Lung (tissue), 12 donors: ENCODE measurements around the gene DNAH14. TPM values are rescaled to one million over a fixed set of nuclear protein-coding genes. Genes with fewer than 3 reads are reported as not detected.
"Not testable (repeated sequence)": the region's sequence is repeated elsewhere in the genome, so short reads cannot be mapped to it uniquely, and the experiment has no call there.

Experiments
- ATAC-seq: fragments of 200-7000 bp; cut with Tn5 transposase; one replicate; pipeline ENCODE4 v1.9.1; 2020; ENCODE audit warnings: moderate number of reproducible peaks; ENCODE audit not compliant: insufficient read depth, low FRiP score
- DNase-seq, 3 donors: peaks; one replicate each; pipeline ENCODE4 v3.0.0-alpha.2; 2013 to 2017
- H3K27ac ChIP-seq, 2 donors: one replicate each; pipeline ENCODE4 v1.5.1; 2013; ENCODE audit warnings: mild to moderate bottlenecking in 2 of 2, moderate library complexity in 2 of 2, control low read depth in 1 of 2, inconsistent platforms in 1 of 2, low read depth in 1 of 2, low read length in 1 of 2
- H3K27me3 ChIP-seq, 3 donors: one replicate each; pipeline ENCODE4 v1.5.1; 2013; ENCODE audit warnings: low read length in 2 of 3; ENCODE audit not compliant: control insufficient read depth in 3 of 3, insufficient read depth in 3 of 3
- H3K36me3 ChIP-seq, 4 donors: one replicate each; pipeline ENCODE4 v1.5.1; 2013; ENCODE audit warnings: low read length in 4 of 4, mild to moderate bottlenecking in 1 of 4, moderate library complexity in 1 of 4; ENCODE audit not compliant: control insufficient read depth in 4 of 4, insufficient read depth in 4 of 4
- H3K4me1 ChIP-seq, 5 donors: one replicate each; pipeline ENCODE4 v1.5.1; 2013; ENCODE audit warnings: low read length in 5 of 5, mild to moderate bottlenecking in 2 of 5, moderate library complexity in 1 of 5; ENCODE audit not compliant: control insufficient read depth in 5 of 5, insufficient read depth in 5 of 5
- H3K4me3 ChIP-seq: one replicate; pipeline ENCODE4 v1.5.1; 2013; ENCODE audit warnings: mild to moderate bottlenecking, control low read depth, moderate library complexity
- H3K9ac ChIP-seq, 2 donors: one replicate each; pipeline ENCODE4 v1.5.1; 2013; ENCODE audit warnings: low read length in 2 of 2, control low read depth in 1 of 2; ENCODE audit not compliant: insufficient read depth in 1 of 2
- H3K9me3 ChIP-seq, 4 donors: one replicate each; pipeline ENCODE4 v1.5.1; 2013; ENCODE audit warnings: low read length in 3 of 4, mild to moderate bottlenecking in 1 of 4, moderate library complexity in 1 of 4; ENCODE audit not compliant: control insufficient read depth in 4 of 4, insufficient read depth in 3 of 4
- WGBS, 2 donors: extraction: QIAGEN DNeasy Blood & Tissue Kit; methylation state at CpG; one replicate each; pipeline ENCODE4 v1.1.7; 2013; 5-methylcytosine and 5-hydroxymethylcytosine counted together
- polyA plus RNA-seq, 2 donors: library from polyadenylated mRNA; stranded (reverse); fragments of 200-250 nt; gene quantifications; one replicate each; pipeline ENCODE4 v1.2.1, GENCODE V29; 2013
- total RNA-seq, 2 donors: library from RNA; depleted of rRNA in 1 of 2; stranded (reverse); fragments of >200 nt in 1 of 2; gene quantifications; one replicate each; pipeline ENCODE4 v1.2.1, GENCODE V29; 2014 to 2021
- TF ChIP-seq, protein P1 (sequence below): IDR thresholded peaks from 2 replicates; pipeline ENCODE4 v1.5.1; 2012; ENCODE audit warnings: mild to moderate bottlenecking; ENCODE audit errors: control extremely low read depth, extremely low read depth
- donor health status: control.
- donor health status: control.
- donor health status: Bipolar disorder and iron deficiency.
- donor health status: healthy.
- donor health status: DM: yes; HTN: yes; CAD: no.

DNAH14 gene
- total and polyA plus RNA-seq, 4 donors: 3.0 to 61.3 (median 7.9) TPM

DNA sequence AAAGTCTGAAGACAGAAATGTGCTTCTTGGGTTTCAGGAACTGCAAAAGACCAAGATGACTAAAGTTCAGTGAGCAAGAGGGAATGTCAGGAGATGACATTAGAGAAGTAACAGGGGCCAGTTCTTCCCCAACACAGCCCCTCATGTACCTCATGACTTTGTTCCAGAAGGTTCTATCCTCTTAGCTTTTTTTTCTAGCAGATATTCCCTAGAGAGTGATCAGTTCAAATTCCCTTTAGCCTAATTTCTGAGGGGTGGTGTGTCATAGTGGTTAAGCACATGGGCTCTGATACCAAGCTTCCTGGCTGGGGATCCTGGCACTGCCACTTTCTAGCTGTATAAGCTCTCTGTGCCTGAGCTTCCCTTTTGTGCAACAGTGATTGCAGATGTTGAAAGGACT, 390.4 kb downstream of the DNAH14 start:
- DNase-seq (no peak), ATAC-seq (no peak)
- TF ChIP-seq, protein P1, sequence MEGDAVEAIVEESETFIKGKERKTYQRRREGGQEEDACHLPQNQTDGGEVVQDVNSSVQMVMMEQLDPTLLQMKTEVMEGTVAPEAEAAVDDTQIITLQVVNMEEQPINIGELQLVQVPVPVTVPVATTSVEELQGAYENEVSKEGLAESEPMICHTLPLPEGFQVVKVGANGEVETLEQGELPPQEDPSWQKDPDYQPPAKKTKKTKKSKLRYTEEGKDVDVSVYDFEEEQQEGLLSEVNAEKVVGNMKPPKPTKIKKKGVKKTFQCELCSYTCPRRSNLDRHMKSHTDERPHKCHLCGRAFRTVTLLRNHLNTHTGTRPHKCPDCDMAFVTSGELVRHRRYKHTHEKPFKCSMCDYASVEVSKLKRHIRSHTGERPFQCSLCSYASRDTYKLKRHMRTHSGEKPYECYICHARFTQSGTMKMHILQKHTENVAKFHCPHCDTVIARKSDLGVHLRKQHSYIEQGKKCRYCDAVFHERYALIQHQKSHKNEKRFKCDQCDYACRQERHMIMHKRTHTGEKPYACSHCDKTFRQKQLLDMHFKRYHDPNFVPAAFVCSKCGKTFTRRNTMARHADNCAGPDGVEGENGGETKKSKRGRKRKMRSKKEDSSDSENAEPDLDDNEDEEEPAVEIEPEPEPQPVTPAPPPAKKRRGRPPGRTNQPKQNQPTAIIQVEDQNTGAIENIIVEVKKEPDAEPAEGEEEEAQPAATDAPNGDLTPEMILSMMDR: no peak
- Histone ChIP-seq H3K4me3 (no peak overlapping the region), H3K27ac (no peak overlapping the region), H3K27me3 (no peaks in the 10 kb centered on the region), H3K4me1 (no peaks in the 10 kb centered on the region), H3K9ac (no peak overlapping the region), H3K36me3 (no peaks in the 10 kb centered on the region), H3K9me3 (no peaks in the 10 kb centered on the region)

DNA sequence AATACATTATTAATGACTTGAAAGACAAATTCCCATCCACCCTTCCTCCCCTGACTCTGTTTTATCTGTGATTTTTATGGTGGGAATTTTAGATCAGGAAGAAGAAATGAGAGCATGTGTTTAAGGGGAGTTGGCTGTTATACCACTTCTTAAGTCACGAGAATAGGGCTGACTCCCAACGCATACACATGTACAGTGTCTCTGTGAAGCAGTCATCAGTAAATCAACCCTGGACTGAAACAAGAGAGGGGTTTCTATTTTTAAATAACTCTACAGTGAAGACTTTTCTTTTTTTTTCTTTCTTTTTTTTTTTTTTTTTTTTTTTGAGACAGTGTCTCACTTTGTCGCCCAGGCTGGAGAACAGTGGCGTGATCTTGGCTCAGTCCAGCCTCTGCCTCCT, 392.3 kb downstream of the DNAH14 start:
- no peaks in the 10 kb centered on the region for H3K36me3 ChIP-seq
- 98% methylated on average over 4 of the region's 4 CpGs for WGBS, 2 donors
- H3K9me3 ChIP-seq: no peaks in the 10 kb centered on the region
- no peaks in the 10 kb centered on the region for H3K27me3 ChIP-seq
- H3K4me1 ChIP-seq: no peaks in the 10 kb centered on the region
- H3K9ac ChIP-seq: no peak overlapping the region
- DNase-seq: no peak
- TF ChIP-seq, protein P1: no peak
- no peak overlapping the region for H3K4me3 ChIP-seq
- H3K27ac ChIP-seq: no peak overlapping the region
- no peak for ATAC-seq

DNA sequence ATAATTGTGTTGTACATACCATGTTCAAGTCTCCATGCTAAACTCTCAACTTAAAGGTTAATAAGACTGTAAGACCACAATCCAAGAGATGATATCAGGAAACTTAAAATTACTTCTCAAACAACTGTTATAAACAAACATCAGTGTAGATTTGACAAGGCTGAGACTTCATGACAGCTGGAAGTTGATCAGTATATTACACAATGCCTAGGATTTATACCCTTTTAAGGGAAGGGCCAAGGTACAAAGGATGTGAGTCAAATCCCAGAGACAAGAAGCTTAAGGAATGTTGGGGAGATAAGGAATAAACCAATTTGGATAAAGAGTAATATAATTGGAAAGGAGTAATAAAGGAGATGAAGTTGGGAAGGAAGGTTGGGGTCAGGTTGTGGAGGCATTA, 399.6 kb downstream of the DNAH14 start:
- ATAC-seq (no peak), DNase-seq (no peak)
- no peak overlapping the region for H3K9ac ChIP-seq
- H3K4me3 ChIP-seq: no peak overlapping the region
- H3K36me3 ChIP-seq: no peaks in the 10 kb centered on the region
- H3K9me3 ChIP-seq: no peaks in the 10 kb centered on the region
- H3K27me3 ChIP-seq: no peaks in the 10 kb centered on the region
- TF ChIP-seq, protein P1: no peak
- H3K27ac ChIP-seq: no peak overlapping the region
- no peaks in the 10 kb centered on the region for H3K4me1 ChIP-seq

DNA sequence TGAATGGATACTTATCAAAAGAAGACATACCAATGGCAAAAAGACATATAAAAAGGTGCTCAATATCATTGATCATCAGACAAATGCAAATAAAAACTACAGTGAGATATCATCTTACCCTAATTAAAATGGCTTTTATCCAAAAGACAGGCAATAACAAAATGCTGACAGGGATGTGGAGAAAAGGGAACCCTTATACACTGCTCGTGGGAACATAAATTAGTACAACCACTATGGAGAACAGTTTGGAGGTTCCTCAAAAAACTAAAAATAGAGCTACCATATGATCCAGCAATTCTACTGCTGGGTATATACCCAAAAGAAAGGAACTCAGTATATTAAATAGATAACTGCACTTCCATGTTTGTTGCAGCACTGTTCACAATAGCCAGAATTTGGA, 400.5 kb downstream of the DNAH14 start:
- H3K27me3 ChIP-seq, ATAC-seq, H3K36me3 ChIP-seq, DNase-seq, H3K9ac ChIP-seq, H3K27ac ChIP-seq, H3K4me3 ChIP-seq, H3K4me1 ChIP-seq, H3K9me3 ChIP-seq: not testable (repeated sequence)
- 38 to 72% methylated on average over 1 of the region's 1 CpG for WGBS, 2 donors
